NCI-H2196 (cell line): ENCODE results near the gene TP53TG5.

Experiments
- DNase-seq: peaks from one replicate; lab custom pipeline; 2025; ENCODE audit not compliant: unreplicated experiment; lab: John Stamatoyannopoulos, UW

Gene TP53TG5

DNA sequence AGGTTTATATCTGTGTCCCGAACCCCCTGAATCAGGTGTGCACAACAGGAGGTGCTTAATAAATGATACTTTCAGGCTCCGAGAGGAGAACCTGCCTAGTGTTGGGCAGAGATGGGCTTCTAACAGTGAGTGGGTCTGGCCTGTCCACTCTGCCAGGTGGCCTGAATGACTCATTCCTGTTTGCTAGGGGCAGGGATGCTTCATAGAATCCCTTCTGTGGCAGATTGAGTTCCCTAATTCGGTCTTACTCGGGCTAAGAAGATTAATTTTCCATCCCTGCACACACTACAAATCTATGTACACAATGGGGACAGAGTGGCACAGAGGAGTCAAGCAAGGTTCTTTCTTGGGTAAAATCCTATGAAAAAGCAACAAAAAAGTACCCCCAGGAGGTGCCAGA lies 49.7 kb downstream of the TP53TG5 start:
- DNase-seq = no peak

DNA sequence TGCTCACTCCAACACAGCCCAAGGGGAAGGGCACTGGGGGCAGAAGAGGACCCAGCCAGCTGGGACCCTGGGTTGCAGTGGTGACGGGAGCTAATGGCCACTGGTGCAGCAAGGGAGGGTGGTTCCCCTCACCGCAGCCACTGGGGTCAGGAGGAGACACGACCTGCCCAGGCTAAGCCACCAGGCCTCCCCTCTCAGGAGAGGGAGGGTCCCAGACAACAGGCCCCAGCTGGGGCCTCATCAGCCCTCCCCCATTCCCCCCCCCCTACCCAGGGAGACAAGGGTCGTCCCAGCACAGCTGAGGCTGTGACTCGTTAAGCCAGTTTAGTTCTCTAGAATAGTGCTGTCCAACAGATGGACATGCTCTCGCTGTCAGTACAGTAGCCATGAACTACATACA lies 52.8 kb downstream of the TP53TG5 start:
- DNase-seq = no peak

DNA sequence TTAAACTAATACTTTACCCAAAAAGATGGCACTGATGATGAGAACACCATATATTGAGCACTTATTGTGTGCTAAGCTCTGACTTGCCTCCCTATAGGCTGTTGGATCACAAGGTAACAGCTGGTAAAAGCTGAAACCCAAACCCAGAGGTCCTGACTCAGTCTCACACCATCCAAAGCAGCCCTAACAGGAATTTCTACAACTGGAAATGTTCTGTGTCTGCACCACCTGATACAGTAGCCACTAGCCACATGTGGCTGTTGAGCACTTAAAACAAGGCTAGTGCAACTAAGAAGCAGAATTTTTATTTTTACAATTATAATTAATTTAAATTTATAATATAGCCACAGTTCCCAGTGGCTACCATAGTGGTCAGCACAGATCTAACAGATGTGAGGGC lies 54.4 kb downstream of the TP53TG5 start:
- DNase-seq = no peak

DNA sequence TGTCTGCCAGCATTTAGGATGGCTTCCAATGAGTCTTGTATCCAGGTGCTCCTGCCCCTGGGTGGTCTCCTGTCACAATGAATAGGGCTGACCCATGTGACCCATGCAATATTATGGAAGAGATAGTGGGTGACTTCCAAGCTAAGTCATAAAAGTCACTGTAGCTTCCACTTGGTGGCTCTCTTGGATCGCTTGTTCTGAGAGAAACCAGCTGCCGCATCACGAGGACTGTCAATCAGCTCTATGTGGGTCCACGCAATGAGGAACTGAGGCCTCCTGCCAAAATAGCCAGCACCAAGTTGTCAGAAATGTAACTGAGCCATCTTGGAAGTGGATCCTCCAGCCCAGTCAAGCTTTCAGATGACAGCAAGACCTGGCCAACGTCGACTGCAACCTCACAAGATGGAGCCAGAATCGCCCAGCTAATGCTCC lies 55.2 kb downstream of the TP53TG5 start:
- peak; percentile 51 for DNase-seq
